Loucy (cell line): ENCODE results near the gene RNF130.

Source experiments
- H2AFZ ChIP-seq: fragments of 200-600 bp; sonication (generic); 2 replicates; pipeline ENCODE4 v1.6.0; 2016; ENCODE audit warnings: antibody characterized with exemption, mild to moderate bottlenecking, low read length, moderate library complexity
- H3F3A ChIP-seq: fragments of 200-600 bp; 2 replicates; pipeline ENCODE4 v1.6.0; 2016; ENCODE audit warnings: antibody characterized with exemption, low read depth, mild to moderate bottlenecking
- H3K27me3 ChIP-seq: fragments of 200-600 bp; sonication (generic); 2 replicates; pipeline ENCODE4 v1.6.1; 2014; ENCODE audit warnings: low read length, mild to moderate bottlenecking; ENCODE audit not compliant: insufficient read depth, poor library complexity, severe bottlenecking
- H3K36me3 ChIP-seq: fragments of 200-600 bp; sonication (generic); 2 replicates; pipeline ENCODE4 v1.6.1; 2016; ENCODE audit warnings: low read length; ENCODE audit not compliant: insufficient read depth
- H3K4me1 ChIP-seq: fragments of 200-600 bp; sonication (generic); 2 replicates; pipeline ENCODE4 v1.5.1; 2014; ENCODE audit warnings: low read length, mild to moderate bottlenecking; ENCODE audit not compliant: insufficient read depth, poor library complexity, severe bottlenecking
- H3K4me2 ChIP-seq: fragments of 200-600 bp; sonication (generic); 2 replicates; pipeline ENCODE4 v1.6.0; 2014; ENCODE audit warnings: antibody characterized with exemption, low read length, low read depth, mild to moderate bottlenecking; ENCODE audit not compliant: poor library complexity, severe bottlenecking
- H3K4me3 ChIP-seq: fragments of 200-600 bp; sonication (generic); 2 replicates; pipeline ENCODE4 v1.5.1; 2014; ENCODE audit warnings: low read length, mild to moderate bottlenecking, mixed read lengths; ENCODE audit not compliant: poor library complexity, severe bottlenecking
- H3K79me2 ChIP-seq: fragments of 200-600 bp; sonication (generic); 2 replicates; pipeline ENCODE4 v1.6.1; 2014; ENCODE audit warnings: low read length; ENCODE audit not compliant: insufficient read depth
- H3K9ac ChIP-seq: fragments of 200-600 bp; sonication (generic); 2 replicates; pipeline ENCODE4 v1.6.0; 2014; ENCODE audit warnings: mild to moderate bottlenecking, low read depth, low read length, moderate library complexity; ENCODE audit not compliant: poor library complexity, severe bottlenecking
- H3K9me2 ChIP-seq: fragments of 200-600 bp; sonication (generic); replicated peaks from 2 replicates; pipeline ENCODE4 v1.6.1; 2016; ENCODE audit warnings: low read depth, low read length, mixed read lengths
- H3K9me3 ChIP-seq: fragments of 200-600 bp; sonication (generic); 2 replicates; pipeline ENCODE4 v1.6.1; 2014; ENCODE audit warnings: mild to moderate bottlenecking, antibody characterized with exemption, low read length, low read depth; ENCODE audit not compliant: insufficient read depth
- H4K20me1 ChIP-seq: fragments of 200-600 bp; sonication (generic); 2 replicates; pipeline ENCODE4 v1.6.0; 2014; ENCODE audit warnings: antibody characterized with exemption, low read length, mild to moderate bottlenecking; ENCODE audit not compliant: insufficient read depth, poor library complexity, severe bottlenecking
- EZH2phosphoT487 ChIP-seq: fragments of 200-600 bp; IDR thresholded peaks from 2 replicates; pipeline ENCODE4 v1.6.1; 2018; ENCODE audit warnings: antibody characterized with exemption, mild to moderate bottlenecking, moderate library complexity, borderline replicate concordance
- TF ChIP-seq, protein P1 (sequence below): fragments of 200-600 bp; sonication (generic); conservative IDR thresholded peaks from 2 replicates; pipeline ENCODE4 v1.5.1; 2014; ENCODE audit warnings: mild to moderate bottlenecking, antibody characterized with exemption, low read length

The RNF130 gene

DNA sequence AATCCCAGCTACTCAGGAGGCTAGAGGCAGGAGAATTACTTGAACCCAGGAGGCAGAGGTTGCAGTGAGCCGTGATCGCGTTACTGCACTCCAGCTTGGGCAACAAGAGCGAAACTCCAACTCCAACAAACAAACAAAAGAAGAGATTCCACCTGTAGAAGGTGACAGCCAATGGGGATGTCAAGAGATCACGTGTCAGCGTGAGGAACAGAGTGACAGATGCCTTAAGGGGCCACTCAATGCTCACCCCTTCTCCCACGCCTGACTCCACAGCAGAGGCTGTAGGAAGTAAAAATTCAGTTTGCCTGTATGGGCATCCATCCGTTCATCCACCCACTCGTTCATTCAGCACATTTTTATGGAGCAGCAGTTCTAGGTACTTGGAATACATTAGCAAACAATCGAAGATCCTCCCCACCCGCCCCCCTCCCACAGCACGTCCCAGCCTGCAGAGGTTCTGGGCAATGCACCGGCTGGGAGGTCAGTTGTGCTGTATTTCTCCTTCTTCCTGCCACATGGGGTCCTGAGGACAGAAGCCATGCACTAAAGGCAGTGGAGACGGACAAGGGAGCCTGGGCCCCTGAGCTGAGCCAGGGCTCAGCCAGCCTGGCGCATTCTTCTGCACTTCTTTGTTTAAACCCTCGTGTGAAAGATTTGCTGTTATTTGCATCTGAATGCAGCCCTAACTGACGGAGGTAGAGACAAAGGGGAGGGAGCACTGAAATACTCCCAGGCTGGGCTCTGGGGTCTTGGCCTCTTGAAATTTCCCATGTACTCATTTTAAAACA lies 11.3 kb upstream of the RNF130 start:
- no peak overlapping the region for H3K9ac ChIP-seq
- H3K4me2 ChIP-seq = no peak overlapping the region

DNA sequence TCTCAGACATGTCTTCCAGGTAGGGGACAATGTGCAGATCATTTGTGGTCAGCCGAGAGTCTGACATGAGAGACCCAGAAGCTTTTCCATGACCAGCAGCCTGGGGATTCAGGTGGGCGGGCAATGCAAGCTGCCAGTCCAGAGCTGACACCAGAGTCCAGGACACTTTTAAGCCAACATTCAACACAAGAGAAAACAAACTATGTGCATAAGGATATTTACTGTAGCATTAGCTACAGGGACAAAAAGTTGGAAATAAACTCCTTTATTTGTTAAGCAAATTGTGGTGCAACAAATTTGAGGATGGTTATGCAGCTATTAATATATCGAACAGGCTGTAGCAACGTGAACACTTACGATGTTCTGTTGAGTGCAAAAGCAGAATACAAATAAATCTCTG lies 9.9 kb upstream of the RNF130 start:
- Histone ChIP-seq H3K27me3 (no peaks in the 10 kb centered on the region), H3K9me3 (no peaks in the 10 kb centered on the region), H3F3A (no peaks in the 10 kb centered on the region), H3K4me3 (no peak overlapping the region), H2AFZ (no peak overlapping the region), H3K4me1 (peaks cover 4% of the 10 kb centered on the region), H4K20me1 (no peaks in the 10 kb centered on the region), H3K79me2 (no peaks in the 10 kb centered on the region), H3K9ac (no peak overlapping the region), H3K9me2 (no peaks in the 10 kb centered on the region), H3K36me3 (no peaks in the 10 kb centered on the region), H3K4me2 (no peak overlapping the region)
- TF ChIP-seq, protein P1, sequence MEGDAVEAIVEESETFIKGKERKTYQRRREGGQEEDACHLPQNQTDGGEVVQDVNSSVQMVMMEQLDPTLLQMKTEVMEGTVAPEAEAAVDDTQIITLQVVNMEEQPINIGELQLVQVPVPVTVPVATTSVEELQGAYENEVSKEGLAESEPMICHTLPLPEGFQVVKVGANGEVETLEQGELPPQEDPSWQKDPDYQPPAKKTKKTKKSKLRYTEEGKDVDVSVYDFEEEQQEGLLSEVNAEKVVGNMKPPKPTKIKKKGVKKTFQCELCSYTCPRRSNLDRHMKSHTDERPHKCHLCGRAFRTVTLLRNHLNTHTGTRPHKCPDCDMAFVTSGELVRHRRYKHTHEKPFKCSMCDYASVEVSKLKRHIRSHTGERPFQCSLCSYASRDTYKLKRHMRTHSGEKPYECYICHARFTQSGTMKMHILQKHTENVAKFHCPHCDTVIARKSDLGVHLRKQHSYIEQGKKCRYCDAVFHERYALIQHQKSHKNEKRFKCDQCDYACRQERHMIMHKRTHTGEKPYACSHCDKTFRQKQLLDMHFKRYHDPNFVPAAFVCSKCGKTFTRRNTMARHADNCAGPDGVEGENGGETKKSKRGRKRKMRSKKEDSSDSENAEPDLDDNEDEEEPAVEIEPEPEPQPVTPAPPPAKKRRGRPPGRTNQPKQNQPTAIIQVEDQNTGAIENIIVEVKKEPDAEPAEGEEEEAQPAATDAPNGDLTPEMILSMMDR = no peak
- TF ChIP-seq EZH2phosphoT487 = no peak

More for the DNA sequence above, 11.3 kb upstream of the RNF130 start:
- no peaks in the 10 kb centered on the region for H3K9me3 ChIP-seq
- no peaks in the 10 kb centered on the region for H4K20me1 ChIP-seq
- H3K4me3 ChIP-seq = no peak overlapping the region
- H3F3A ChIP-seq = no peaks in the 10 kb centered on the region
- no peaks in the 10 kb centered on the region for H3K79me2 ChIP-seq
- no peaks in the 10 kb centered on the region for H3K27me3 ChIP-seq
- H3K36me3 ChIP-seq = no peaks in the 10 kb centered on the region
- H3K9me2 ChIP-seq = no peaks in the 10 kb centered on the region
- no peak overlapping the region; the same call in 1 of the 2 replicates for H2AFZ ChIP-seq
- H3K4me1 ChIP-seq = peaks cover 4% of the 10 kb centered on the region
- TF ChIP-seq EZH2phosphoT487 = no peak
- TF ChIP-seq, protein P1 = no peak

GRCh38 chr5:180080486-180081280 lies 9.1 kb upstream of the RNF130 start:
- Histone ChIP-seq H4K20me1 (no peaks in the 10 kb centered on the region), H3K9ac (no peak overlapping the region), H3K79me2 (no peaks in the 10 kb centered on the region), H3K4me3 (no peak overlapping the region), H3F3A (no peaks in the 10 kb centered on the region), H3K4me1 (peaks cover 2% of the 10 kb centered on the region), H3K9me3 (no peaks in the 10 kb centered on the region), H3K4me2 (no peak overlapping the region), H2AFZ (no peak overlapping the region), H3K9me2 (no peaks in the 10 kb centered on the region), H3K36me3 (no peaks in the 10 kb centered on the region), H3K27me3 (no peaks in the 10 kb centered on the region)
- TF ChIP-seq EZH2phosphoT487 = no peak
- TF ChIP-seq, protein P1 = no peak
